ENCODE results near the gene MAPKAPK5. TPM values are rescaled to one million over a fixed set of nuclear protein-coding genes. Genes with fewer than 3 reads are reported as not detected.

The MAPKAPK5 gene
- total and polyA plus RNA-seq, 9 of the 15 experiments (the other 6 are each of a cell fraction or from before 2014, with no cell fraction given) = 11.6 to 72.1 (median 60.4) TPM

GRCh38 chr12:111825509-111825908 is 16.5 kb upstream of the MAPKAPK5 start:
- H3K9ac ChIP-seq (ENCODE audit: insufficient read depth in 1 of 2, low read depth in 2 of 2, low read length in 2 of 2) = no peak overlapping the region
- BruUV-seq (replicated peaks) = no TSS peak
- TF ChIP-seq SAFB (IDR thresholded peaks at IDR 0.05; ENCODE audit: borderline replicate concordance, low read depth, low read length) = no peak
- peak; percentile 44 for TF ChIP-seq MEIS2 (IDR thresholded peaks at IDR 0.05; ENCODE audit: partially characterized antibody)
- no peak for TF ChIP-seq ZNF740 (CRISPR knock-in tag; IDR thresholded peaks at IDR 0.05)
- no peak for TF ChIP-seq ZNF740 (tag; IDR thresholded peaks at IDR 0.05)
- TF ChIP-seq CBFA2T2 (conservative IDR thresholded peaks at IDR 0.05) = peak; percentile 28; the same call in 1 of the 2 replicates
- no peak for TF ChIP-seq DIDO1 (tag; IDR thresholded peaks at IDR 0.05; ENCODE audit: low read depth)
- peak; percentile 62 for TF ChIP-seq CBFA2T3 (IDR thresholded peaks at IDR 0.05)
- ChIA-PET POLR2A (interaction anchor here (0.6 to 1.4 kb wide), 4 partner anchors 11 to 352 kb away, joined by 3 to 5 read pairs (median 4); partner anchors contain the start of gene MAPKAPK5), CTCF (ENCODE audit: low intra/inter-chr PET ratio) (no interaction called here)
- no peaks in the 10 kb centered on the region for H3K9me1 ChIP-seq (ENCODE audit: control insufficient read depth, insufficient read depth, low read length)
- no peaks in the 10 kb centered on the region for H4K20me1 ChIP-seq (replicated peaks; ENCODE audit: control insufficient read depth, insufficient read depth, low read length)
- H3K36me3 ChIP-seq (ENCODE audit: control insufficient read depth, insufficient read depth, low read length) = no peaks in the 10 kb centered on the region
- DNase-seq (ENCODE audit: extremely low read depth in 1 of 4, low spot score in 3 of 4) = no peak
- WGBS (ENCODE audit: insufficient coverage, low coverage, missing lambda C conversion rate) = 8% methylated on average over 5 of the region's 5 CpGs
- intact Hi-C loops (cut with micrococcal nuclease) = loop anchor here (2.0 to 10.0 kb wide), 3 partner anchors 89 to 561 kb away; no protein-coding TSS in a partner anchor
- peaks cover 3% of the 10 kb centered on the region for H3K9me3 ChIP-seq (replicated peaks; ENCODE audit: control insufficient read depth, insufficient read depth, low read depth, low read length)
- no peak overlapping the region for H3K4me3 ChIP-seq
- FAIRE-seq = no peak
- peaks cover 0 to 5% of the 10 kb centered on the region in 2 experiments; a peak in 2 of 5 replicates for H3K27me3 ChIP-seq (ENCODE audit: control insufficient read depth in 2 of 2, insufficient read depth in 2 of 2, low read length in 2 of 2)
- H2AFZ ChIP-seq (ENCODE audit: low read depth, low read length) = no peak overlapping the region
- no peak overlapping the region for H3K4me2 ChIP-seq (ENCODE audit: insufficient read depth, low read length)
- in situ Hi-C loops (cut with MboI) = no loop called here
- peaks cover 0 to 3% of the 10 kb centered on the region in 2 experiments; a peak in 2 of 5 replicates for H3K4me1 ChIP-seq (replicated peaks in 1 of 2; ENCODE audit: control insufficient read depth in 2 of 2, insufficient read depth in 2 of 2, low read length in 2 of 2)
- H3K79me2 ChIP-seq (ENCODE audit: control insufficient read depth, insufficient read depth, low read length) = no peaks in the 10 kb centered on the region
- H3K27ac ChIP-seq (ENCODE audit: extremely low read depth, low read depth, low read length) = no peak overlapping the region
- peak; percentile 38; the same call in 2 of the 3 replicates for ATAC-seq
